Neural cell (in vitro differentiated cells): ENCODE data around the gene WDTC1. TPM values are rescaled to one million over a fixed set of nuclear protein-coding genes. Genes with fewer than 3 reads are reported as not detected.
A peak's percentile ranks its signal among the peaks of the same experiment; 100 is the strongest.

Source experiments
- H2AFZ ChIP-seq: fragments of 200-600, 300-800 bp; sonication (generic), shearing (Covaris generic); 2 replicates; pipeline ENCODE4 v1.6.0; 2014; ENCODE audit warnings: low read depth, mild to moderate bottlenecking, antibody characterized with exemption, low read length, moderate library complexity
- H3F3A ChIP-seq: fragments of 200-600 bp; shearing (Covaris generic); 2 replicates; pipeline ENCODE4 v1.6.1; 2016; ENCODE audit warnings: mild to moderate bottlenecking, moderate library complexity, mixed read lengths, antibody characterized with exemption, low read length; ENCODE audit not compliant: insufficient read depth, poor library complexity, severe bottlenecking
- H3K27ac ChIP-seq: fragments of 200-600, 300-800 bp; sonication (generic), shearing (Covaris generic); 2 replicates; pipeline ENCODE4 v1.5.1; 2014; ENCODE audit warnings: mild to moderate bottlenecking, low read length, moderate library complexity
- H3K27me3 ChIP-seq: fragments of 300-800, 200-600 bp; sonication (generic), shearing (Covaris generic); 2 replicates; pipeline ENCODE4 v1.6.0; 2014; ENCODE audit warnings: mild to moderate bottlenecking, low read depth, low read length, moderate library complexity; ENCODE audit not compliant: insufficient read depth
- H3K36me3 ChIP-seq: fragments of 300-800, 200-600 bp; sonication (generic), shearing (Covaris generic); 2 replicates; pipeline ENCODE4 v1.5.1; 2014; ENCODE audit warnings: mild to moderate bottlenecking, antibody characterized with exemption, low read length, moderate library complexity; ENCODE audit not compliant: insufficient read depth
- H3K4me2 ChIP-seq: fragments of 300-800, 200-600 bp; sonication (generic), shearing (Covaris generic); 2 replicates; pipeline ENCODE4 v1.6.0; 2014; ENCODE audit warnings: mild to moderate bottlenecking, low read length
- H3K4me3 ChIP-seq: fragments of 300-800, 200-600 bp; sonication (generic), shearing (Covaris generic); 2 replicates; pipeline ENCODE4 v1.5.1; 2014; ENCODE audit warnings: mild to moderate bottlenecking, low read length, moderate library complexity
- H3K79me2 ChIP-seq: fragments of 200-600 bp; shearing (Covaris generic); replicated peaks from 2 replicates; pipeline ENCODE4 v1.6.0; 2014; ENCODE audit warnings: mild to moderate bottlenecking, low read length, moderate library complexity; ENCODE audit not compliant: insufficient read depth
- H3K9ac ChIP-seq: fragments of 300-800, 200-600 bp; sonication (generic), shearing (Covaris generic); 2 replicates; pipeline ENCODE4 v1.6.1; 2016; ENCODE audit warnings: mild to moderate bottlenecking, low read length, mixed read lengths
- H3K9me2 ChIP-seq: fragments of 200-600 bp; shearing (Covaris generic); 2 replicates; pipeline ENCODE4 v1.6.1; 2016; ENCODE audit warnings: mild to moderate bottlenecking, low read length, mixed read lengths; ENCODE audit not compliant: insufficient read depth
- H3K9me3 ChIP-seq: fragments of 200-600, 300-800 bp; sonication (generic), shearing (Covaris generic); 2 replicates; pipeline ENCODE4 v1.6.1; 2016; ENCODE audit warnings: mild to moderate bottlenecking, mixed run types, low read length, moderate library complexity, mixed read lengths
- H4K20me1 ChIP-seq: fragments of 200-600 bp; shearing (Covaris generic); 2 replicates; pipeline ENCODE4 v1.6.1; 2016; ENCODE audit warnings: mild to moderate bottlenecking, mixed run types; ENCODE audit not compliant: insufficient read depth
- CTCF ChIP-seq: fragments of 450-650 bp; IDR thresholded peaks from 2 replicates; pipeline ENCODE4 v1.5.1; 2014; ENCODE audit warnings: antibody characterized with exemption, mild to moderate bottlenecking, moderate library complexity; ENCODE audit not compliant: poor library complexity, severe bottlenecking
- EZH2 ChIP-seq: fragments of 200-600, 300-800 bp; shearing (Covaris generic), sonication (generic); IDR thresholded peaks from 2 replicates; pipeline ENCODE4 v1.6.1; 2014; ENCODE audit warnings: antibody characterized with exemption, low read length, borderline replicate concordance, mild to moderate bottlenecking; ENCODE audit not compliant: insufficient read depth, poor library complexity, severe bottlenecking
- POLR2AphosphoS5 ChIP-seq: IDR thresholded peaks from 2 replicates; pipeline ENCODE4 v1.6.1; 2012
- RAD21 ChIP-seq: fragments of 450-650 bp; conservative IDR thresholded peaks from 2 replicates; pipeline ENCODE4 v1.6.1; 2014; ENCODE audit warnings: antibody characterized with exemption, mild to moderate bottlenecking, moderate library complexity
- REST ChIP-seq: IDR thresholded peaks from 2 replicates; pipeline ENCODE4 v1.6.1; 2012; ENCODE audit warnings: borderline replicate concordance
- SMC3 ChIP-seq: fragments of 450-650 bp; conservative IDR thresholded peaks from 2 replicates; pipeline ENCODE4 v1.6.1; 2014; ENCODE audit warnings: antibody characterized with exemption, mild to moderate bottlenecking, moderate library complexity; ENCODE audit not compliant: poor library complexity
- TAF1 ChIP-seq: IDR thresholded peaks from 2 replicates; pipeline ENCODE4 v1.6.1; 2012; ENCODE audit warnings: low read depth
- polyA plus RNA-seq: library from polyadenylated mRNA; depleted of rRNA; stranded (reverse); fragments of >200 nt; gene quantifications from 2 replicates; pipeline ENCODE4 v1.2.3, GENCODE V29; 2014

The WDTC1 gene
- polyA plus RNA-seq, 1 donor from 2014 or later = 10.9 TPM

GRCh38 chr1:27331922-27332321 lies 97.5 kb downstream of the WDTC1 start:
- Histone ChIP-seq H3K27me3 (no peaks in the 10 kb centered on the region), H3K9ac (no peak overlapping the region), H3K4me2 (no peak overlapping the region), H3K36me3 (no peaks in the 10 kb centered on the region), H3K27ac (no peak overlapping the region), H3K79me2 (peaks cover 11% of the 10 kb centered on the region), H2AFZ (no peak overlapping the region), H3K9me3 (no peaks in the 10 kb centered on the region), H3K4me3 (no peak overlapping the region), H4K20me1 (no peaks in the 10 kb centered on the region), H3F3A (no peaks in the 10 kb centered on the region), H3K9me2 (no peaks in the 10 kb centered on the region)
- TF ChIP-seq REST = no peak
- TF ChIP-seq EZH2 = no peak
- no peak for TF ChIP-seq SMC3
- no peak for TF ChIP-seq RAD21
- no peak for TF ChIP-seq POLR2AphosphoS5
- TF ChIP-seq CTCF = no peak
- TF ChIP-seq TAF1 = no peak

- Histone ChIP-seq H3K36me3 (no peaks in the 10 kb centered on the region), H3K9me3 (no peaks in the 10 kb centered on the region), H3K79me2 (peaks cover 10% of the 10 kb centered on the region), H3K9ac (no peak overlapping the region), H2AFZ (no peak overlapping the region), H3K4me3 (no peak overlapping the region), H3K9me2 (no peaks in the 10 kb centered on the region), H3K4me2 (no peak overlapping the region), H4K20me1 (no peaks in the 10 kb centered on the region), H3K27ac (no peak overlapping the region), H3K27me3 (no peaks in the 10 kb centered on the region), H3F3A (no peaks in the 10 kb centered on the region)
- TF ChIP-seq RAD21 = peak; percentile 59
- TF ChIP-seq SMC3 = peak; percentile 75
- TF ChIP-seq CTCF = peak; percentile 72
- TF ChIP-seq REST = no peak
These were observed 98.3 kb downstream of the WDTC1 start for GRCh38 chr1:27332536-27333281.
